Subcutaneous abdominal adipose tissue (tissue), 5 donors: ENCODE measurements around the gene SLC2A6.
A peak's percentile ranks its signal among the peaks of the same experiment; 100 is the strongest.

ENCODE experiments used
- H3K27ac ChIP-seq: one replicate; pipeline ENCODE4 v1.7.0; 2013; ENCODE audit warnings: low read depth, mild to moderate bottlenecking, inconsistent platforms, low read length, moderate library complexity
- H3K27me3 ChIP-seq, 5 donors: one replicate each; pipeline ENCODE4 v1.7.0; 2013; ENCODE audit warnings: low read length in 5 of 5, inconsistent platforms in 1 of 5; ENCODE audit not compliant: control insufficient read depth in 5 of 5, insufficient read depth in 4 of 5
- H3K36me3 ChIP-seq, 5 donors: one replicate each; pipeline ENCODE4 v1.7.0; 2013; ENCODE audit warnings: low read length in 5 of 5; ENCODE audit not compliant: control insufficient read depth in 5 of 5, insufficient read depth in 5 of 5
- H3K4me1 ChIP-seq, 5 donors: one replicate each; pipeline ENCODE4 v1.7.0; 2013; ENCODE audit warnings: low read length in 5 of 5, mild to moderate bottlenecking in 3 of 5, moderate library complexity in 1 of 5; ENCODE audit not compliant: control insufficient read depth in 5 of 5, insufficient read depth in 5 of 5
- H3K4me3 ChIP-seq, 5 donors: one replicate each; pipeline ENCODE4 v1.7.0; 2013; ENCODE audit warnings: low read length in 5 of 5, low read depth in 1 of 5
- H3K9ac ChIP-seq, 5 donors: one replicate each; pipeline ENCODE4 v1.7.0; 2013; ENCODE audit warnings: low read length in 5 of 5, mild to moderate bottlenecking in 4 of 5, moderate library complexity in 3 of 5
- H3K9me3 ChIP-seq, 5 donors: one replicate each; pipeline ENCODE4 v1.7.0; 2013; ENCODE audit warnings: low read length in 5 of 5; ENCODE audit not compliant: control insufficient read depth in 5 of 5
- donor health status: healthy.
- donor health status: healthy.
- donor health status: healthy.
- donor health status: healthy.
- donor health status: healthy.

SLC2A6 gene

DNA sequence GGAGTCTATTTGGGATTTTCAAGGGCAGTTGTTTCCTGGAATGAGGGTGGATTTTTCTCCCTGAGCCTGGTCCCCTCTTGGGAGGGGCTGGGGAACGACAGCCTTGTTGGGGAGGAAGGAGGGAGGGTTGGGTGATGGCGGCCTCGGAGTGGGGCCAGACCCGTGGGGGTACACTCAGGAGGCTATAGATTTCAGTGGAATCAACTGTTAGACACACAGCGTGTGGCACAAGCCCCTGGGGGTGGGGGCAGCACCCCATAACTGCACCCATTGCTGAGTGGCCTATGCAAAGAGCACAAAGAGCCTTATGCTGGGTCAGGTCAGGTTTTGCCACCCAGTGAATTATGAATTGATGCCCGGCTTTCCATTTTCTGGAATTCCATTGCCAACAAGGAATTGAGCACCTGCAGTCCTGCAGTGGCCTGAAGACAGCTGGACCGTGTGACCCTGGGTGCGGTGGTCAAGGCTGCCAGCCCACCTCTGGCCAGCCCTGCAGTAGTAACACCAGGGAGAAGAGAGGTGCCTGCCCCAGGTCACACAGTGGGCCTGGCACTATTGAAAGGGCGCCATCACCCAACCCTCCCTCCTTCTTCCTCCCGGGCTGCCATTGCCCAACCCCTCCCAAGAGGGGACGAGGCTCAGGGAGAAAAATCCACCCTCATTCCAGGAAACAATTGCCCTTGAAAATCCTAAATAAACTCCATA lies 37.5 kb upstream of the SLC2A6 start:
- Histone ChIP-seq H3K9ac (no peak overlapping the region), H3K4me1 (peaks cover 0 to 17% (median 10%) of the 10 kb centered on the region in 5 donors), H3K27ac (no peak overlapping the region), H3K9me3 (peaks cover 0 to 4% (median 0%) of the 10 kb centered on the region in 5 donors), H3K4me3 (no peak overlapping the region), H3K27me3 (peaks cover 0 to 33% (median 16%) of the 10 kb centered on the region in 5 donors), H3K36me3 (no peaks in the 10 kb centered on the region)

- no peak overlapping the region for H3K27ac ChIP-seq
- H3K9ac ChIP-seq = no peak overlapping the region
- no peak overlapping the region for H3K4me3 ChIP-seq
- H3K4me1 ChIP-seq = peaks cover 0 to 17% (median 10%) of the 10 kb centered on the region in 5 donors
- H3K36me3 ChIP-seq = no peaks in the 10 kb centered on the region
- H3K27me3 ChIP-seq = peaks cover 0 to 33% (median 16%) of the 10 kb centered on the region in 5 donors
- peaks cover 0 to 4% (median 0%) of the 10 kb centered on the region in 5 donors for H3K9me3 ChIP-seq
Observed at GRCh38 chr9:133515615-133516255, 36.8 kb upstream of the SLC2A6 start.

GRCh38 chr9:133515240-133515610 lies 36.3 kb upstream of the SLC2A6 start:
- peaks cover 0 to 17% (median 10%) of the 10 kb centered on the region in 5 donors for H3K4me1 ChIP-seq
- no peak overlapping the region for H3K9ac ChIP-seq
- no peak overlapping the region for H3K4me3 ChIP-seq
- H3K9me3 ChIP-seq = peaks cover 0 to 4% (median 0%) of the 10 kb centered on the region in 5 donors
- no peak overlapping the region for H3K27ac ChIP-seq
- no peaks in the 10 kb centered on the region for H3K36me3 ChIP-seq
- H3K27me3 ChIP-seq = peaks cover 0 to 33% (median 16%) of the 10 kb centered on the region in 5 donors

DNA sequence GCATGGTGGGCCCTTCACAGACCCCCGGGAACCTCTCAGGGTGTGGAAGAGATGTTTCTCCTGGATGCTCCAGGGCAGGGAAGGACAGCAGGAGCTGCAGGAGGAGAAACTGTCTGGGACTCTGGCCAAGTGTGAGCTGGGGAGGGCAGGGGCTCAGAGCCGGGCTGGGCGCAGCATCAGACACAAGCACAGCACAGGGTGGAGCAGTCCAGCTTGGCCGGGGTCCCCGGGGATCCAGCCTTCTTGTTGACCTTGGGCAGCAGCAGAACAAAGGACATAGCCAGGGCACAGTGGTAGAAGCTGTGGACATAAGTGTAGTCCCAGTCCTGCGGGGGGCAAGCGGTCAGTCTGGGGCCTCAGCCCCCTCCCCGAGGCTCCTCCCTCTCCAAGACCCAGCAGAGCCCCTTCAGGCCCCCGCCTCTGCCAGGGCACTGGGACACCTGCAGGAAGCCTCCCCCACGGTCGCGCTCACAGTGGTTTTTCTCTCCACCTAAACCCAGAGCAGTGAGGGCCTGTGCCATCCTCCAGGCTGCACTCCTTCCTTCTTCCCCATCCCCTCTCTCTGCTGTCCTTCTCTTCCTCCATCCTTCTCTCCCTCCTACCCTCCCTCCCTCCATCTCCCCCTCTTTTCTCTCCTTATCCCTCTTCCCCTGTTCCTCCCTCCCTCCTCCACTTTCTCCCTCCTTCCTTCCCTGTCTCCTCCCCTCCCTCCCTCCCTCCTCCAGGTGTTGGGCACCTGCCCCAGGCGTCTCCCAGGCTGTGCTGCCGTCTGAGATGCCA lies 35.8 kb upstream of the SLC2A6 start:
- H3K27me3 ChIP-seq = peaks cover 0 to 31% (median 16%) of the 10 kb centered on the region in 5 donors
- H3K36me3 ChIP-seq = no peaks in the 10 kb centered on the region
- no peak overlapping the region for H3K9ac ChIP-seq
- H3K4me3 ChIP-seq = no peak overlapping the region
- H3K4me1 ChIP-seq = peaks cover 0 to 17% (median 11%) of the 10 kb centered on the region in 5 donors
- peaks cover 0 to 4% (median 0%) of the 10 kb centered on the region in 5 donors for H3K9me3 ChIP-seq
- H3K27ac ChIP-seq = no peak overlapping the region

- H3K36me3 ChIP-seq = no peaks in the 10 kb centered on the region
- peaks cover 4 to 32% (median 16%) of the 10 kb centered on the region in 5 donors for H3K27me3 ChIP-seq
- H3K9ac ChIP-seq = peak overlapping the region in 1 of 5 donors; percentile 20
- H3K4me1 ChIP-seq = peaks cover 0 to 22% (median 17%) of the 10 kb centered on the region in 5 donors
- no peak overlapping the region for H3K4me3 ChIP-seq
- peaks cover 0 to 4% (median 0%) of the 10 kb centered on the region in 5 donors for H3K9me3 ChIP-seq
- no peak overlapping the region for H3K27ac ChIP-seq
Observed at GRCh38 chr9:133513214-133514100, 34.6 kb upstream of the SLC2A6 start.

DNA sequence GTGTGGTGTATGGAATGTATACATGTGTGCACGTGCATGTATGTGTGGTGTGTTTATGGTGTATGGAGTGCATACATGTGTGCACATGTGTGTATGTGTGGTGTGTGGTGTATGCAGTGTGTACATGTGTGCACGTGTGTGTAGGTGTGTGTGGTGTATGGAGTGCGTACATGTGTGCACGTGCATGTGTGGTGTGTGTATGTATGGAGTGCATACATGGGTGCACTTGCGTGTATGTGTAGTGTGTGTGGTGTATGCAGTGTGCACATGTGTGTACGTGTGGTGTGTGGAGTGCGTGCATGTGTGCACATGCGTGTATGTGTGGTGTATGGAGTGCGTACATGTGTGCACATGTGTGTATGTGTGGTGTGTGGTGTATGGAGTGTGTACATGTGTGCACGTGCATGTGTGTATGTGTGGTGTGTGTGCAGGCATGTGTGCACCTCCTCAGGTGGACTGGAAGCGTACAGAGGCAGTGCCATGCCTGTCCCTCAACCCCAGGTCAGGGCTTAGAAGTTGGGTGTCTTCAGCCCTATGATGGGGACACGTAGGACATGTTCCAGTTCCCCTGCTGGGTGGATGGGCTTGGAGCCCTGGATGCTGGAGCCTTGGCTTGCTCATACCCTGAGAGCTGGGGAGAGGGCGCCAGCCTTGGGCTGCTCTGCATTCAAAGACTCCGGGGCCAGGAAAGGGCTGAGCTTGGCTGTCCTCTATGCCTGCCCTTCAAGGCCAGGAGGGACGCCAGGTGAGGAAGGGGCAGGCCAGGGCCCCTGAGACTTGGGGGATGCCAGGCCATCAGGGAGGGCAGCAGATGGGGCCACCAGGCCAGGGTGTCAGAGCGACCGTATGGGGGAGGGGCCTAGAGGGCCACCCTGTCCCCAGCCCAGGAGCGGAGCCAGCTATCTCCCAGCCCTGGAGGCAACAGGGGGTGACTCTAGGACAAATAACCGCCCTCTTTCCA lies 33.6 kb upstream of the SLC2A6 start:
- Histone ChIP-seq H3K27me3 (peaks cover 4 to 36% (median 18%) of the 10 kb centered on the region in 5 donors), H3K36me3 (no peaks in the 10 kb centered on the region), H3K4me1 (peaks cover 0 to 22% (median 17%) of the 10 kb centered on the region in 5 donors), H3K9me3 (peaks cover 0 to 4% (median 0%) of the 10 kb centered on the region in 5 donors), H3K27ac (no peak overlapping the region), H3K9ac (no peak overlapping the region), H3K4me3 (no peak overlapping the region)

- no peaks in the 10 kb centered on the region for H3K36me3 ChIP-seq
- peaks cover 0 to 4% (median 0%) of the 10 kb centered on the region in 5 donors for H3K9me3 ChIP-seq
- H3K4me1 ChIP-seq = peaks cover 1 to 26% (median 20%) of the 10 kb centered on the region in 5 donors
- no peak overlapping the region for H3K27ac ChIP-seq
- no peak overlapping the region for H3K4me3 ChIP-seq
- H3K27me3 ChIP-seq = peaks cover 6 to 40% (median 18%) of the 10 kb centered on the region in 5 donors
- no peak overlapping the region for H3K9ac ChIP-seq
Observed at GRCh38 chr9:133511607-133512006, 32.7 kb upstream of the SLC2A6 start.

- H3K27ac ChIP-seq = no peak overlapping the region
Observed at GRCh38 chr9:133510926-133511505, 32.1 kb upstream of the SLC2A6 start.

More at GRCh38 chr9:133510926-133511505, 32.1 kb upstream of the SLC2A6 start:
- Histone ChIP-seq H3K9ac (no peak overlapping the region), H3K36me3 (no peaks in the 10 kb centered on the region), H3K4me3 (no peak overlapping the region), H3K9me3 (peaks cover 0 to 4% (median 0%) of the 10 kb centered on the region in 5 donors), H3K4me1 (peaks cover 2 to 31% (median 23%) of the 10 kb centered on the region in 5 donors), H3K27me3 (peaks cover 6 to 38% (median 18%) of the 10 kb centered on the region in 5 donors)
